Effector memory CD4-positive, alpha-beta T cell (primary cell): Measurements from ENCODE around the gene BPIFB3.

Experiments used
- DNase-seq, 3 donors: peaks; one replicate each; pipeline ENCODE4 v3.0.0-alpha.2; 2020
- H3K27ac ChIP-seq: 2 replicates; pipeline ENCODE4 v1.7.0; 2013; ENCODE audit warnings: mild to moderate bottlenecking, low read length, moderate library complexity; ENCODE audit not compliant: insufficient read depth, poor library complexity, severe bottlenecking
- H3K27me3 ChIP-seq: replicated peaks from 2 replicates; pipeline ENCODE4 v1.7.0; 2013; ENCODE audit warnings: mild to moderate bottlenecking, low read length; ENCODE audit not compliant: insufficient read depth, control insufficient read depth, poor library complexity, severe bottlenecking
- H3K36me3 ChIP-seq: 2 replicates; pipeline ENCODE4 v1.7.0; 2013; ENCODE audit warnings: mild to moderate bottlenecking, low read length, moderate library complexity; ENCODE audit not compliant: control insufficient read depth, insufficient read depth
- H3K4me1 ChIP-seq: 2 replicates; pipeline ENCODE4 v1.7.0; 2013; ENCODE audit warnings: low read length, mild to moderate bottlenecking; ENCODE audit not compliant: control insufficient read depth, insufficient read depth, poor library complexity, severe bottlenecking
- H3K4me3 ChIP-seq: 2 replicates; pipeline ENCODE4 v1.7.0; 2013; ENCODE audit warnings: low read length, low read depth, mild to moderate bottlenecking; ENCODE audit not compliant: insufficient read depth, poor library complexity, severe bottlenecking
- H3K9me3 ChIP-seq: 2 replicates; pipeline ENCODE4 v1.7.0; 2013; ENCODE audit warnings: mild to moderate bottlenecking, low read length, moderate library complexity; ENCODE audit not compliant: control insufficient read depth
- total RNA-seq, 3 donors: gene quantifications; one replicate each; lab custom pipeline; 2026; lab: John Stamatoyannopoulos, UW

The BPIFB3 gene
- 0 reads per million in 3 donors for total RNA-seq

DNA sequence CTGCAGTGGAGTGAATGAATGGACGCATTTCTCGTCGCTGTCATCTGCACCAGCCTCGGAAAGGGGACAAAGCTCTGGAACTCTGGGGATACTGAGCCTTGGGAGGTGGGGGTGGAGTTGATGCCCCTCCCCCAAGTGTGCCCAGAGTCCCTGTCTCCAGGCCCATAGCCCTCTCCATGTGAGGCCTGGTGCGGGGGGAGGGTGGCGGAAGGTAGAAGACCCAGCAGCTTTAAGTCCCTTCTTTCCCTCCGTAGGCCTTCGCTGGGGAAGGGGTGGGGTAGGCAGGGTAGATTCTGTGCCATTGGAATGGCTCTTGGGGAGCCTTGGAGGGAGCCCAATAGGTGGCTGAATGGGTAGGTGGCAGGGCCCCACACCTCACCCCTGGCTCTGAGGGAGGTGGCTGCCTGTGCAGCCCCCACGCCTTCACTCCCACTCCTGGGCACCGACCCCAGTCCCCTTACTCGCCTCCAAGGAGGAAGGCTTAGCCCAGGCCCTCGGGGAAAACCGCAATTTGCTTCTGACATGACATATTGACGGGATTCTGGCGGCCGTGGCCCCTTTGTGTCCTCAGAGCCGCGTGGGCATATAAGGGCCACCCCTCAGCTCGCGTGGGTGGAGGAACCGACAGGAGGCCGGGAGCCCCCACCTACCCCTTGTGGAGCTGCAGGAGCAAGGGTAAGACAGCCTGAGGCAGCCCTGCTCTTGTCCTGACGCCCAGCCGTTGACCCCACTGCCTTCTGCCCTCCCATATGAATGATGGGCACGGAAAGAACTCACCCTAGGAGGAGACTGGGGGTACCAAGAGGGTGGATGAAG is at the start of gene BPIFB3:
Gene BPIFB3 (plus strand): TSS at position 613 of the 816 bp plus-strand sequence. CDS start 1,533 bp downstream, outside the sequence.
- H3K36me3 ChIP-seq = no peaks in the 10 kb centered on the region
- DNase-seq = no peak
- no peaks in the 10 kb centered on the region for H3K4me1 ChIP-seq
- H3K27me3 ChIP-seq = no peaks in the 10 kb centered on the region
- no peak within 1 kb of the TSS for H3K4me3 ChIP-seq
- no peak within 1 kb of the TSS for H3K27ac ChIP-seq
- H3K9me3 ChIP-seq = no peaks in the 10 kb centered on the region

GRCh38 chr20:33004141-33004751 is 49.5 kb upstream of the BPIFB3 start, which contains the start of gene SUN5:
Gene SUN5, minus strand, starts transcription at chr20:33004433. Its CDS starts 93 bp downstream, at chr20:33004340.
- no peak within 1 kb of the TSS for H3K4me3 ChIP-seq
- H3K9me3 ChIP-seq = no peaks in the 10 kb centered on the region
- no peak within 1 kb of the TSS for H3K27ac ChIP-seq
- H3K36me3 ChIP-seq = no peaks in the 10 kb centered on the region
- DNase-seq = no peak
- H3K27me3 ChIP-seq = no peaks in the 10 kb centered on the region
- no peaks in the 10 kb centered on the region for H3K4me1 ChIP-seq

GRCh38 chr20:33005132-33005566 is 48.6 kb upstream of the BPIFB3 start:
- no peaks in the 10 kb centered on the region for H3K36me3 ChIP-seq
- no peak overlapping the region for H3K4me3 ChIP-seq
- no peak for DNase-seq
- no peaks in the 10 kb centered on the region for H3K9me3 ChIP-seq
- no peak overlapping the region for H3K27ac ChIP-seq
- no peaks in the 10 kb centered on the region for H3K4me1 ChIP-seq
- no peaks in the 10 kb centered on the region for H3K27me3 ChIP-seq

GRCh38 chr20:33005908-33006775 is 47.6 kb upstream of the BPIFB3 start:
- no peaks in the 10 kb centered on the region for H3K4me1 ChIP-seq
- H3K27me3 ChIP-seq = no peaks in the 10 kb centered on the region
- no peaks in the 10 kb centered on the region for H3K9me3 ChIP-seq
- H3K4me3 ChIP-seq = no peak overlapping the region
- DNase-seq = no peak
- H3K36me3 ChIP-seq = no peaks in the 10 kb centered on the region
- H3K27ac ChIP-seq = no peak overlapping the region

DNA sequence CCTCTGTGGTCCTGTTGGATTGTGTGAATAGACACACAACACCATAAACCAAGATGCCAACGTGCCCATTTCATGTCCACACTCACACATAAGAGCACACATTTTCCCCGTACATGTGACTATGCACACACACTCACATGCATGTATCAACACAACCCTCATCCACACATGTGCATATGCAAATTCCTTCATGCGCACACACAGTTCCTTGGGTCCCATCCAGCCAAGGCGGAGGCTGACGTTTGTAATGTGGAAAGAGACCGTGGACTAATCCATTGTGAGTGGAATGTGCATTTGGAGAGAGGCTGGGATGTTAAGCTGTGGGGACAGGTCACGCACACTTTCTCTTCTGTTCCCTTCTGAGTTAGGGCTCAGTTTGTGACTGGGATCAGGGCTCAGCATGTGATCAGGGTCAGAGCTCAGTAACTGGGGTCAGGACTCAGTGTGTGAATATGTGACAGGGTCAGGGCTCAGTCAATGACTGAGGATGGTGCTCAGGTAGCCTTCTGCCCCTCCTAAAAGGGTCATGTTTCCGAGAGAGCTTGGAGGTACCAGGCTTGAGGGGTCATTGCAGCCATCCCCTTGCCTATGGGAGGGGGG is 46.8 kb upstream of the BPIFB3 start:
- Histone ChIP-seq H3K27ac (no peak overlapping the region), H3K4me3 (no peak overlapping the region), H3K27me3 (no peaks in the 10 kb centered on the region), H3K9me3 (no peaks in the 10 kb centered on the region), H3K36me3 (no peaks in the 10 kb centered on the region), H3K4me1 (no peaks in the 10 kb centered on the region)
- DNase-seq = no peak

DNA sequence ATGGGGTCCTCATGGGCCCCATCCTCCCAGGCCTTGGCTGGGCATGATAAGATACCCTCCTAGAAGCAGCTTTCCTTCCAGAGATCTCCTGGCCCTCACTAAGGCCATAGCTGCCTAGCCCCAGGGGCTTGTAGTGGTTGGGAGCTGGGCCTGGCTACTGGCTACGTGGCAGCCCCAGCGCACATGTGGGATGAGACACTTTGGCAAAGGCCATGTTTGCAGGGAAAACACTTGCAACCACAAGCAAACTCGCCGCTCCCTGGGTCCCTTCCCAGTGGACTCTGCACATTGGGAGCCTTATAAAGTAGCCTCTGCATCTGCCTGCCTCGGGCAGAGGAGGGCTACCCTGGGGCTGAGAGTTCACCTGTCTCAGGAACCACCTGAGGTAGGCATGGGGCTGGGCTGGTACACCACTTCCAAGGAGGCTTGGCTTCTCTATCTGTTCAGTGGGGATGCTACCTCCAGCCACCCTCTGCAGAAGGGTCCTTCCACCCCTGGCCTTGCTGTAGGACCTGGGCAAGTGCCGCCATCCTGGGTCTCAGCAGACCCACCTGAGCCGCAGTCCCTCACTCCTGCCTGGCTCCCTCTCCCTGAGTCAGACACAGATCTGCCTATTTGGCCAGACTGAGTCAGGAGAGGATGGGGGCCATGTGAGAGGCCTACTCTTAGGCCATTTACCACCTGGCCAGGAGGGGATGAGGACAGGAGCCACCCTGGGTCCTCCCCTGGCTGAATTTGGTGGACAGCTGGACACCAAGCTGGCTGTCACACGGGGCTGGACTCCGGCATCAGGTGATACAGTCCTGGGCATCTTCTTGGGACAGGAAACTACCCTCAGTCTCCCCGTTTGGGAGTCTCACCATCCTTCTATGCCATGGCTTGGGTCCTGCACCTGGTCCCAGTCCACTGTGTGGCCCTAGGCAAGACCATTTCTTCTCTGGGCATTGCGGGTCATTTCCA is 46.0 kb upstream of the BPIFB3 start, which contains the start of gene BPIFB2:
Gene BPIFB2 (plus strand): TSS at position 329 of the 960 bp plus-strand sequence. CDS start 871 bp downstream, outside the sequence.
- Histone ChIP-seq H3K4me1 (no peaks in the 10 kb centered on the region), H3K36me3 (no peaks in the 10 kb centered on the region), H3K4me3 (no peak within 1 kb of the TSS), H3K27ac (no peak within 1 kb of the TSS), H3K27me3 (no peaks in the 10 kb centered on the region), H3K9me3 (no peaks in the 10 kb centered on the region)
- no peak for DNase-seq

DNA sequence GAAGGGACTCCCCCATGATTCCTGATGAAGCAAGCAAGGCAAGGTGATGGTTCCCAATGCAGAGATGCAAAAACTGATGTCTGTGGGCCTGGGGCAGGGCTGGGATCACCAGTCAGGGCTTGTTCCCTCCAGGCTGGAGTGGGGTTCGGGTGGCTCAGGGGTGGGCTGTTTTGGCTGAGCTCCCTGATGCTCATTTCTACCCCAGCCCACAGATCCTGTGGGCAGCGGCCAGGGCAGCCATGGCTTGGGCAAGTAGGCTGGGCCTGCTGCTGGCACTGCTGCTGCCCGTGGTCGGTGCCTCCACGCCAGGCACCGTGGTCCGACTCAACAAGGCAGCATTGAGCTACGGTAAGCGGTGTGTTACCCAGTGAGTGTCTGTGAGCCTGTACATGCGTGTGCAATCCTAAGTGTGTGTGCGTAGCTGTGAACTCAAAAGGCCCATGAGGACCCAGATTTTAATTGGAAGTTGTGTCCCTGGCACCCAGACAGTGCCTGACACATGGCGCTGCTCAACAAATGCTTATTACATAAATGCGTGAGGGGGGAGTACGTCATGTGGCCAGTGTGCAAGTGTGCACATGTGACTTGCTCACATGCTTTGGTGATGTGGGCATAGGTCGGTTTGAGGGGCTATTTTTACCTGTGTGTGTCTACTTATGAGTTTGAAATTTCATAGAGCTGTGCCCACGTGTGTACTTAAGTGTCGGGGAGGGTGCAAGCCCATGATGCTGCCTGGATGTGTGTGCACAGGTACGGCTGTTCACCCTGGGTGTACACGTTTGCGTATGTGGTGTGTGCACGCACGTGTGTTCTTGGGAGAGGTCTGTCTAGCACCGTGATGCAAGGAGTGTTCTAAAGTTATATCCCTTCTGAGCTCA is 45.1 kb upstream of the BPIFB3 start:
- no peak for DNase-seq
- Histone ChIP-seq H3K36me3 (no peaks in the 10 kb centered on the region), H3K27me3 (no peaks in the 10 kb centered on the region)

More for the DNA sequence above, 45.1 kb upstream of the BPIFB3 start:
- Histone ChIP-seq H3K9me3 (no peaks in the 10 kb centered on the region), H3K27ac (no peak overlapping the region), H3K4me3 (no peak overlapping the region), H3K4me1 (no peaks in the 10 kb centered on the region)
